Gastrocnemius medialis (tissue), 4 donors: ENCODE data around the gene PPP2R2B.

ENCODE experiments used
- CTCF ChIP-seq, 5 experiments: fragments of 450-650 bp in 3 of 5; fragments of 200-600 bp in 2 of 5; sonication (generic) in 2 of 5; IDR thresholded peaks in 4 of 5; conservative IDR thresholded peaks in 1 of 5; 1 replicate in 4 of 5; 2 replicates in 1 of 5; pipeline ENCODE4 v1.5.1; 2016 to 2019; ENCODE audit warnings: antibody characterized with exemption in 5 of 5, mild to moderate bottlenecking in 3 of 5, moderate library complexity in 3 of 5
- POLR2A ChIP-seq, 2 donors: fragments of 450-650 bp; IDR thresholded peaks; one replicate each; pipeline ENCODE4 v1.6.1; 2017; ENCODE audit warnings: antibody characterized with exemption in 2 of 2, mild to moderate bottlenecking in 2 of 2, moderate library complexity in 2 of 2

GRCh38 chr5:146751781-146752401 lies 126.7 kb downstream of the PPP2R2B start:
- no peak for TF ChIP-seq CTCF (IDR thresholded peaks at IDR 0.05 in 4 of 5, conservative IDR thresholded peaks at IDR 0.05 in 1 of 5)
- no peak for TF ChIP-seq POLR2A (IDR thresholded peaks at IDR 0.05)
